GM21367 (cell line): Measurements from ENCODE around the gene SDF2L1.
"Not testable (repeated sequence)": the region's sequence is repeated elsewhere in the genome, so short reads cannot be mapped to it uniquely, and the experiment has no call there.

ENCODE experiments used
- ATAC-seq: cut with Tn5 transposase; IDR thresholded peaks from one replicate; pipeline ENCODE4 v1.9.1; 2021; ENCODE audit not compliant: unreplicated experiment

The SDF2L1 gene

DNA sequence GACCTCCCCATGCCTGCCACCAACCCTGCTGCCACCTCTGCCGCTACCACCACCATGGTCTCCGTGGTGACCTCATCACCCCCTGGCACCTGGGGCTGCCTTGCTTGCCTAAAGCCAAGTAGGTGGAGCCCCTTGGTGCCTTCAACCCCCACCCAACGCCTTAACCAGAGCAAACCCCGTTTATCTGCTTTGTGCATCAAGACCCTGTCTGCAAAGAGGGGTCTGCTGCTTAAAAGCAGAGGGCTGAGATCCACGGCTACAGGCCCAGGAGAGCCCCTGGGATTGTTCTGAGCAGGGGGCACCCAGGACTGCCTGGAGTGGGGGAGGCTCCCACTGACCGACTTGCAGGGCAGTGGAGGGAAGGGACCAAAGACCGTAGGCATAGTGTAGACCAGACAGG, 18.8 kb downstream of the SDF2L1 start:
- ATAC-seq = no peak

DNA sequence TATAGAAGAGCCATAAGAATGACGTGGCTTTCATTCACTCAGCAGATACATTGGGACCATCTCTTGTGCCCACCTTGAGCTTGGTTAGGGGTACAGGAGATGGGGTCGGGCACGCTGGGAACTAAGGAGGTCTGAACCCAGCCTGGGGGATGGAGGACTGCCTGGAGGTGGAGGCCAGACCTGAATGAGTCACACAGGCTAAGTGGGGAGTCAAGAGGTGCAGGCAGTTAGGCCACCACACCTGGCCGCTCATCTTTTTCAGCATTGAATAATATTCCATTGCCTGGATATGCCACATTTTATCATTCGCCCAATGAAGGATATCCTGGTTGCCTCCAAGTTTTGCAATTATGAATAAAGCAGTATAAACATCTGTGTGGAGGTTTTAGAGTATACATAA, 19.9 kb downstream of the SDF2L1 start:
- no peak for ATAC-seq

DNA sequence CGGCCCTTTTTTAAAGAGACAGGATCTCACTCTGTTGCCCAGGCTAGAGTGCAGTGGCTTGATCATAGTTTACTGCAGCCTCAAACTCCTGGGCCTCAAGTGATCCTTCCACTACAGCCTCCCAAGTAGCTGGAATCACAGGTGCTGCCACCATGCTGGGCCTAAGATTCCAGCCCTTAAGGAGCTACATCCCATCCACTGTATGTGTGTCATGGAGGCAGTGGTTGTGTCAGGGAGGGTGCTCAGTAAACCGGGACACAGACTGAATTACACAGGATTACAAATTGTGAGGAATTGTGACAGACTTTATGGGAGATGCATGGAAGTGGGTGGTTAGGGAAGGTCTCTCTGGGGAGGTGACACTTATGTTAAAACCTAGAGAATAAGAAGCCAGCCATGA, 21.6 kb downstream of the SDF2L1 start:
- ATAC-seq = no peak

DNA sequence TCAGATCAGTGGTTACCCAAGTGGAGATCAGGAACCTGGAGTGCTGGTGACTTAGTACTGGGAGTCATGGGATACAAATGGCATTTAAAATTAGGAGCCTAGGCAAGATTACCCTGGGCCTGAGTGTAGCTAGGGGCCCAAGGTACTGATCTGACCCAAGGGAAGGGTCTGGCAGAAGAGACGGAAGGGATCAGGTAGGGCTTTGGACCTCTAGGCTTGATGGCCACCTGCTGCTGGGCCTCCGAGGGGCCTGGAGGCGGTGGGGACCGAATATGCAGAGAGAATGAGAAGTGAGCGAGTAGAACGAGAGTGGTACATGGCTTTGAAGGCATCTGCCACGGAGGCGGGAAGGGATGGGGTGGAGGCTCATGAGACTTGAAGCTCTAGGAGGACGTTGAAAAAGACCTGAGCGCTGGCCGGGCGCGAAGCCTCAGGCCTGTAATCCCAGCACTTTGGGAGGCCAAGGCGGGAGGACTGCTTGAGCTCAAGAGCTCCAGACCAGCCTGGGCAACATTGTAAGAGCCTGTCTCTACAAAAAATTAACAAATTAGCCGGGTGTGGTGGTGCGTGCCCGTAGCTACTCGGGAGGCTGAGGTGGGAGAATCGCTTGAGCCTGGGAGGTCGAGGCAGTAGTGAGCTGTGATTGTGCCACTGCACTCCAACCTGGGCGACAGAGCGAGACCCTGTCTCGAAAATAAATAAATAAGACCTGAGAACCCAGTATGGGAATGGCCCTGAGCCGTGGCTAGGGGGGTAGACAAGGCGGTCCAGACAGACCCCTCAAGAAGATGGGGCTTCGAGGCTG, 23.1 kb downstream of the SDF2L1 start:
- ATAC-seq = no peak

DNA sequence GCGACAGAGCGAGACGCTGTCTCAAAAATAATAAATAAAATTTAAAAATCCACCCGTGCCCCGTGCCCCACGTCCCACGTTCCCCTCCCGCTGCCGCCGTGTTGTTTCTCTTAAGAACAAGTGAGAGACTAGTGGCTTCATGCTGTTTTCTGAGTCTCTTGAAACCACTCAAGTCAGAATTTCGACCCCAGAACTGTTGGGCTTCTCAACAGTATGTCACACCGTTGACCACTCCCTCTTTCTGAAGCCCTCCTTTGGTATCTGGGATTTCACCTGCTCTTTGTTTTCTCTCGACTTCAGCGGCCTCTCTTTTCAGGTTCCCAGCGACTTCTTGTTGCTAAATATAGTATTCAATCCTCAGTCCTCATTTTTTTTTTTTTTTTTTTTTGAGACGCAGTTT, 24.7 kb downstream of the SDF2L1 start:
- no peak for ATAC-seq

DNA sequence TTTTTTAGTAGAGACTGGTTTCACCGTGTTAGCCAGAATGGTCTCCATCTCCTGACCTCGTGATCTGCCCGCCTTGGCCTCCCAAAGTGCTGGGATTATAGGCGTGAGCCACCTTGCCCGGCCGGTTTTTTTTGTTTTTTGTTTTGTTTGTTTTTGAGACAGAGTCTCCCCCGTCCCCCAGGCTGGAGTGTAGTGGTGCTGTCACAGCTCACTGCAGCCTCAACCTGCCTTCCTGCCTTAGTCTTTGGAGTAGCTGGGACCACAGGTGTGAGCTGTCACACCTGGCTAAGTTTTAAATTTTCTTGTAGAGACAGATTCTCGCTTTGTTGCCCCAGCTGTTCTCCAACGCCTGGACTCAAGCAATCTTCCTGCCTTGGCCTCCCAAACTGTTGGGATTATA, 26.9 kb downstream of the SDF2L1 start:
- ATAC-seq = no peak

DNA sequence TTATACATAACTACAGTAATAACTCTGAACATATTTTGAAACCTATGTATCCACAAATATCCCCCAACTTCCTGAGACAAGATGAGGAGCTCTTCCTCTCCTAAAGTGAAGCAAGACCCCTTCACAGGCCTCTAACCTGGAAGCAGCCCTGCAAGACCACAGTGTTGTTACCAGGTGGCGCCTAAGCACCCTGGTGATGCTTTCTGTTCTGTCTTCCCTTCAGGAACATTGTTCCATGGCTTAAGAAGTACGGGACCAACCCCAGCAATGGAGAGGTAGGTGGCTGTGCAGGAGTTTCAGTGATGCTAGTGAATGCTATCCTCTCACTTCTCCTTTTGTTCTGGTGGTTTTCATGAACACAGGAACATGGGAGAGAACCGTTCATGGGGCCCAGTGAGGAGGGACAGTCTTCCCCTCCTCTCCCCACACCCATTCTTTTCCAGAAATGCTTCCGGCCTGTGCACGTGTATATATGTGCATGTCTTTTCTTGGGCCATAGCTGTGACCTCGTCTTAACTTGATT, 30.1 kb downstream of the SDF2L1 start:
- no peak for ATAC-seq

DNA sequence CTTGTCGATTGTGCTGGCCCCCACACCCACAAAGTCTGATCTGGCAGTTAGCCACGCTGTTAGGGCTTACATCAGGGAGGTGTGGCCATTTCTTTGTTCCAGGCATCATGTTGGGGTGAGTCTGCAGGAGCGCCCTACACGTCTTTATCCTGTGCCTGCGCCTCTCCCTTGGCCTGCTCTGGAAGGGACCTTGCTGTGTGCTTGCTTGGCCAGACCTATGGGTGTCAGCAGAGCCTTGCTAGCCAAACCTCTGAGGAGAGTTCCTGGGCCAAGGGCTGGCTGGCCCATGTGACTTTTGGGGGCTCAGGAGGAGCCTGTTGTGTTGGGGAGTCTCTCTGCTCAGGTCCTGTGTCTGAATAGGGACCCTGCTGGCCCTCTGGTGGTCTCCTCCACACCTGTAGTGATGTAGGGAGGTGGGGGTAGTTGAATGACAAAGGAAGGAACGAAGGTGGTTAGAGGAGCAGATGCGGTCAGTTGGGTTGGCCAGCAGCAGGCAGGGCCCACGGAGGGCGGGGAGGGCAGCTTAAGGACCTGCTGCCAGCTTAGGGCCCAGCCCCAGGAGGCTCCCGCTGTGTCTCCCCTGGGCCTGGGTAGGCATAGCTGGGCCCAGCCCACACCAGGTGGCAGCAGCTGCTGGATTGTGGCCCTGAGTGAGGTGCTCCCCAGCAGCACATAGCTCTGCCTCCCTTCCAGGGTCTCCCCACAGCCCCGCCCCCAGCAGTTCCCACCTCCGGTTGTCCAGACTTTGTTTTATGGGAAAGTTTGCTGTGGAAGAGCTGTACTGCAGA, 31.6 kb downstream of the SDF2L1 start:
- ATAC-seq = no peak

DNA sequence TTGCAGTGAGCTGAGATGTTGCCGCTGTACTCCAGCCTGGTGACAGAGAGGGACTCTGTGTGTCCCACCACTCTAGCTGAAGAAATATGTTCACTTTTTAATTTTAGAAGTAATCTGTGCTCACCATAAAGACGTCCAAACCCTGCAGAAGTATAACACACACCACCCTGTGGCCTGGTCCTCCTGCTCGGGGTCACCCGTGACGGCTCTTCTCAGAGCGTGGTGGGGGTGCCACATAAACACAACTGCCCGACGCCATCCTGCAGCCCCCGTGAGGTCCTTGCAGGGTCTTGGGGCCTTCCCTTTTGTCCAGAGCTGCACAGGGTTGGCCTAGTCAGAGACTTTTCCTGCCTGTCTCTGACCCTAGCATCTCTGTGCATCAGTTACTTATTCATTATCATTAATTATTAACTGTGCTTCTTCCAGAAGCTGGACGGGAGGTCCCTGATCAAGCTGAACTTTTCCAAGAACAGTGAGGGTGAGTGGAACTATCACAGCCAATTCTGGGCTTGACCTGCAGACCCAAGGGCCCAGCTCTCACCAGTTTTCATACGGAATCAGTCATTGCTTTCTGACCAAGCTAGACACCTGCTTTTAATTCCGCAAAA, 32.6 kb downstream of the SDF2L1 start:
- no peak for ATAC-seq

DNA sequence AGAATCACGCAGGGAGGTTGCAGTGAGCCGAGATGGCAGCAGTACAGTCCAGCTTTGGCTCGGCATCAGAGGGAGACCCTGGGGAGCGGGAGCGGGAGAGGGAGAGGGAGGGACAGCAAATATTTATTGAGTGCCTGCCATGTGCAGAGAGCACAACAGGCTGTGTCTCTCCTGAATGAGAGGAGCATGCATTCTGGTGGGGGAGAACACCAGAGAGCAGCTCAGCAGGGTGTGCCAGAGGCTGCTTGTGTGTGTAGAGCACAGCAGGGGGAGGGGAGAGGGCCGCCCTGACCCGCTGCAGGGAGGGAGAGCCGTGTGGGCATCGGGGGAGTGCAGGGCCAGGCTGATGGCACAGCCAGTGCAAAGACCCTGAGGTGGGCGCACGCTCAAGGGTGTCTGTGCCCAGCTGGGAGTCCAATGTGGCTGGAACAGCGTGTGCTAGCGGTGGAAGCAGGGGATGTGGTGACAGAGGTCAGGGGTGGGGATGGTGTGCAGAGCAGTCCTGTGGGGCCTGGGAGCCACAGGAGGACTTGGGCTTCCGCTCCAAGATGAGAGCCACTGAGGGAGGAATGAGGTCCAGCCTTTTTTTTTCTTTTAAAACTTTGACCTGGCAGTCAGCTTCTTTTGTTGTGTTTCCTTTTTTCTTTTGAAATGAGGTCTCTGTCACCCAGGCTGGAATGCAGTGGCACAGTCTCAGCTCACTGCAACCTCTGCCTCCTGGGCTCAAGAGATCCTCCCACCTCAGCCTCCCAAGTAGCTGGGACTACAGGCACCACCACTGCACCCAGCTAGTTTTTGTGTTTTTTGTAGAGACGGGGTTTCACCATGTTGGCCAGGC, 35.7 kb downstream of the SDF2L1 start:
- no peak for ATAC-seq

DNA sequence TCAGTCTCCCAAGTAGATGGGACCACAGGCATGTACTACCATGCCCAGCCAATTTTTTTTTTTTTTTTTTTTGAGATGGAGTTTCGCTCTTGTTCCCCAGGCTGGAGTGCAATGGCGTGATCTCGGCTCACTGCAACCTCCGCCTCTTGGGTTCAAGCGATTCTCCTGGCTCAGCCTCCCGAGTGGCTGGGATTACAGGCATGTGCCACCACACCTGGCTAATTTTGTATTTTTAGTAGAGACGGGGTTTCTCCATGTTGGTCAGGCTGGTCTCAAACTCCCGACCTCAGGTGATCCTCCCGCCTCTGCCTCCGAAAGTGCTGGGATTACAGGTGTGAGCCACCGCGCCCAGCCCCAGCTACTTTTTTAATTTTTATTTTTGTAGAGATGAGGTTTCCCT, 36.7 kb downstream of the SDF2L1 start:
- ATAC-seq = not testable (repeated sequence)

DNA sequence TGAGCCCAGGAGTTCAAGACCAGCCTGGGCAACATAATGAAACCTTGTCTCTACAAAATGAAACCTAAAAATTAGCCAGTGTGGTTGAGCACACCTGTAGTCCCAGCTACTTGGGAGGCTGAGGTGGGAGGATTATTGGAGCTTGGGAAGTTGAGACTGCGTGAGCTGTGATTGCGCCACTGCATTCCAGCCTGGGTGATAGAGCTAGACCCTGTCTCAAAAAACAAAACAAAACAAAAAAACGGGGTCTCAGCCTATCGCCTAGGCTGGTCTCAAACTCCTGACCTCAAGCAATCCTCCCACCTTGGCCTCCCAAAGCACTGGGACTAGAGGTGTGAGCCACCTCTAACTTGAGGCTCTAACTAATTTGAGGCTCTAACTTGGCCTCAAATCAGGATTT, 37.3 kb downstream of the SDF2L1 start:
- no peak for ATAC-seq

DNA sequence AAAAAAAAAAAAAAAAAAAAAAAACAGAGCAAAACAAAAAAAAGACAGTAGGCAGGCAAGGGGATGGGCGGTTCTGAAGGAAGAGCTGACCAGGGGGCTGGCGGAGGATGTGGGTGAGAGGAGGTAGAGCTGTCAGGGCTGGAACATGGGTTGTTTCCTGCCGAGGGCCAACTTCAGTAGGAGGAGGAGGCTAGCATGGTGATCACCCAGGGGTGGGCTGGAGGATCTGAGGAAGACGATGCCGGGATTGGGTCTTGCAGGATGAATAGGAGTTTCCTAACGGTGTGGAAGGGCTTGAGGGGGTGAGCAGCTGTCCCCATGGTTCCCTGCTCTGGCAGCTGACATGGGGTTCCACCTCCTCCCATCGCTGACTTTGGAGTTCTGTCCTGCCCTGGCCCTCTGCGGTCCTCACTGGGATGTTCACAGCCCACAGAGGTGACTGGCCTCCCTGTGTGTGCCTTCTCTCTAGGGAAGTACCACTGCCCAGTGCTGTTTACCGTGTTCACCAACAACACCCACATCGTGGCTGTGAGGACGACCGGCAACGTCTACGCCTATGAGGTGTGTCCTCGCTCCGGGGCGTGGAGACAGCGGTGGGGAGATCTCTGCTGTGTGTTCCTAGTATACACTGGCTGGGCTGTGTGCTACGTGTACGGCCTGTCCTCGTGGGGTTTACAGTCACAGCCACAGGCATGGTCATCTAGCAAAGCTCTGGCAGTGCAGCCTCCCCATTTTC, 38.9 kb downstream of the SDF2L1 start:
- ATAC-seq = no peak

DNA sequence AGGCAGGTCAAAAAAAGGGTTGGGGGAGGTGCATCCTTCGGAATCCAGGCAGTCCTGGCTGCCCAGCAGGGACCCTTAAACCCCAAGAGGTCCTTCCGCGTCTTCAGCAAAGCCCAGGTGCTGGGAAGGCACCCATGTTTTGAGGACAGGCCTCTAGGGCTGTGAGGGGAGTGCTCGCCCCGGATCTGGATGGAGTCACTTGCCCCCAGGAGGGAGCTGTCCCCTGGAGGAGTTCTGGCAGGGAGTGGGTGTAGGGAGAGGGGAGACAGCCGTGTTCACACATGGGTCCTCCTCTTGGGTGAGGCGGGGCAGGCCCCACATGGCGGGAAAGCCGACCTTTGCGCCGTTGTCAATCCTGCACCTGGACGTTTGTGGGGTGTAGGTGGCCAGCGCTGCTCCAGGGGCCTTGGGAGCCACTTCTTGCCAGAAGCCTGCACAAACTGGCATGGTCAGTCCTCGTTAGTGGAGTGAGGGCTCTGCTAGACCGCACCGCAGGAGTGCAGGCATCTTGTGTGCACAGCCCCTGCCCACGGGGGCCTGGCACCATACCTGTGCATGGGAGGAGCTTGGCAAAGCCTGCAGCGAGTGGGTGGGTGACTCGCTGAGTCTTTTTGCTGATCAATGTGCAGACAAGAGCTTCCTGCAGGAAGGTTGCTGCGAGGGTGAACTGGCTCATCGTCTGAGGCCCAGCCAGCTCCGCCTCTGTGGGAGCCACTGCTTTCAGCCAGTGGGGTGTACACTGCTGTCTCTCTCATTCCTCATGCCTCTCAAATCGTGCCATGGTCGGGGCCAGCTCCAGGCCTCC, 39.7 kb downstream of the SDF2L1 start:
- no peak for ATAC-seq

DNA sequence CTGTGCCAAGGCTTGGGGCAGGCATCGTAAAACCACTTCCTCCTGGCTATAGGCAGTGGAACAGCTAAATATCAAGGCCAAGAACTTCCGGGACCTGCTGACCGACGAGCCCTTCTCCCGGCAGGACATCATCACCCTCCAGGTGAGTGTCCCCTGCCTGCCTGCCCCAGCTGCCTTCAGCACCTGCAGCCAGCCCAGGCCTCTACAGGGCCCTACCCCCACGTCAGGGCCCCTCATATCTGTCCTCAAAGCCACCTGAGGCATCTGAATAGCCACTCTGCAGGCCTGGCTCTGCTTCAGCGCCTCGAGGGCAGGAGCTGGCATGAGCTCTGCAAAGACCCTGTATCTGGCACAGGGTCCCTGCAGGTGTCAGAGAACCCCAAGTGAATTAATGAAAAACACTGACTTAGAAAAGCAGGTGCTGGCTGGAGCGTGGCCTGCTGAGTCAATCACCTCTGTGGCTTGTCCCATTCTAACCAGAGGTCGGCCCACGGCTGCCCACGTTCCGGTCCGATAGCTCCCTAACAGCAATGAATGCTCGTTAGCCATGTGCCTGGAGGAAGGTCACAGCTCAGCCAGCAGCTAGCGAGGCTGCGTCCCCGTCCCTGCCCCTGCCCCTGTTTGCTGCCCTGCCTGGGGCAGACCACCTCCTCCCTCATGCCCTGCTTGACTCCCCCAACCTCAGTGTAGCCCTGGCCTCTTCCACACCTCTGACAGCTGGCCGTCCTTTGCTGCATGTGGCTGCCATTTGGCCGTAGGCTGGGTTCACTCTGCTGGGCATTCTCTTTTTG, 40.5 kb downstream of the SDF2L1 start:
- ATAC-seq = no peak

DNA sequence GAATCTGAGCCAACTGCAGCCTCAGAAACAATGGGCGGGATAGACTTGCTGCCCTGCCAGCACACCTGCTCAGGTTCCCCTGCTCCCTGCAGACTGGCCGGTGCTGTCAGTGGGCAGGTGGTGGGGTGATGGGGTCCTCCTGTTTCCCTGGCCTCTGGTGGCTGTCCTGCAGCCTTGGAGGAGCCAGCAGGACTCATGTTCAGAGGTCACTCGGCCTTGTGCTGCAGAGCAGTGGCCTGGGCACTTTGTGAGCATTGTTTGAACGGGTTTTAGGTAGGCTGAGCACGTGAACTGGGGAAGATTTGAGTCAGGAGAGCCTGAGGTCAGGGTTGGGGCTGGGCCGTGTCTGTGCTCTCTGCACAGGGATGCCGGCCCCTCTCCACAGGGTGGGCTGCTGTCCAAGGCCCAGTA, 41.3 kb downstream of the SDF2L1 start:
- ATAC-seq = no peak

DNA sequence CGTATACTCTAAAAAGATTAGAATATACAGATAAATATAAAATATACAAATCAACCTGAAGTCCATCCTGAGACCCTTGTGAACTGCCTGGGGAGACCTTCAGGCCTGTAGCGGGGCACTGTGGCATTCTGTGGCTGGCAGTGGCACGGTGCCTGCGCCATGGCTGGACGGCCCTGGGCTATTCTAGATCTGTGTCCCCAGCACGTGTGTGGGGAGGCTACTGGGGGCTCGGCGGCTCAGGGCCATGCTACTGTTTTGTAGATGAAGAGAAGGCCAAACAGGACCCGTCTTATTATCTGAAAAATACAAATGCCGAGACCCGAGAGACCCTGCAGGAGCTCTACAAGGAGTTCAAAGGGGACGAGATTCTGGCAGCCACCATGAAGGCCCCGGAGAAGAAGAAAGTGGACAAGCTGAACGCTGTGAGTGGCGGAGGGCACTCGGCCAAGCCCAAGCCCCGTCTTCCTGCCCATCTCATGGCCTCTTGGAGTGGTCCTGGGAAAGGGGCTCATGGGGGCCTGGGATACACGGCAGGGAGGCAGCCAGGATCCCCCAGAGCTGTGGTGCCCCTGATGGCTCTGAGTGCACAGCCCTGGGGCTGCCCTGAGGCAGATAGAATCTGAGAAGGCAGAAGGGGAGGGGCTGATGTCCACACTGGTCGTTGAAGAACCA, 42.5 kb downstream of the SDF2L1 start:
- no peak for ATAC-seq

DNA sequence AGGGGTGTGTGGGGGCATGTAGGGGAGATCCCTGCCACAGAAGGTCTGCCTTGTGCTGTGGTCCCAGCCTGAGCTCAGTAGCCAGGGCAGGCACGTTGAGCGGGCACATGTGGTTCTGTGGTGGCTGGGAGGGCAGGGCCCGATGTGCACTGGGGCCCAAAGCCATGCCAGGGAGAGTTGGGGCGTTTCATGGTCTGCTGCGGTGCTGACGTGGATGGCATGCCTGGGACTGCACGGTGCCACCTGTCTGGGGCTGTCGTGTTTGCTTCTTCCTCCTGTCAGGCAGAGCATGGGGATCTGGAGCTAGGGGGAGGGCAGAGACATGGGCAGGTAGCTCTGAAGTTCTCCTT, 43.0 kb downstream of the SDF2L1 start:
- ATAC-seq = no peak
